ENCODE measurements around the gene TCF20. TPM values are rescaled to one million over a fixed set of nuclear protein-coding genes. Genes with fewer than 3 reads are reported as not detected.
A peak's percentile ranks its signal among the peaks of the same experiment; 100 is the strongest.

TCF20 gene
- polyA plus RNA-seq, 3 donors, result 0.67 to 11.1 (median 0.99) TPM

- no peak for DNase-seq
- H4K20me1 ChIP-seq (ENCODE audit: insufficient read depth, low read length), result peaks cover 12% of the 10 kb centered on the region
- Mint-ChIP-seq H3K9me3 (no peaks in the 10 kb centered on the region), H3K4me3 (peak overlapping the region in 1 of 2 donors; percentile 6), H3K27ac (peak overlapping the region in 1 of 7 donors; percentile 33), H3K4me1 (peaks cover 15% of the 10 kb centered on the region), H3K36me3 (no peaks in the 10 kb centered on the region), H3K27me3 (ENCODE audit: low read depth in 3 of 3) (peaks cover 9 to 23% (median 11%) of the 10 kb centered on the region in 3 donors)
- H3K4me2 ChIP-seq (replicated peaks; ENCODE audit: extremely low read depth, low read length, poor library complexity, severe bottlenecking), result no peak overlapping the region
- no peak overlapping the region for H3K27ac ChIP-seq (ENCODE audit: low read depth in 1 of 2, low read length in 2 of 2)
- peaks cover 15 to 25% of the 10 kb centered on the region in 2 donors for H3K4me1 ChIP-seq (ENCODE audit: control insufficient read depth in 1 of 2, insufficient read depth in 2 of 2, low read length in 2 of 2)
- H3K79me2 ChIP-seq (ENCODE audit: insufficient read depth, low read length), result peaks cover 12% of the 10 kb centered on the region
- H3K9me3 ChIP-seq (replicated peaks in 1 of 2; ENCODE audit: control insufficient read depth in 1 of 2, insufficient read depth in 1 of 2, low read length in 2 of 2), result no peaks in the 10 kb centered on the region
- no peak overlapping the region for H3K4me3 ChIP-seq (replicated peaks in 1 of 3; ENCODE audit: low read depth in 2 of 3, low read length in 3 of 3)
- 90% methylated on average over 11 of the region's 13 CpGs for WGBS (ENCODE audit: insufficient coverage)
- intact Hi-C loops (cut with micrococcal nuclease), result loop anchor here (10.0 kb wide), 1 partner anchor 161 kb away; the partner anchor contains the start of gene NFAM1 (in 2 of the 2)
- H3K36me3 ChIP-seq (replicated peaks in 1 of 2; ENCODE audit: control insufficient read depth in 1 of 2, insufficient read depth in 2 of 2, low read length in 2 of 2), result no peaks in the 10 kb centered on the region
- H3K27me3 ChIP-seq (ENCODE audit: control insufficient read depth in 2 of 2, insufficient read depth in 2 of 2, low read length in 2 of 2), result no peaks in the 10 kb centered on the region
- no peak for TF ChIP-seq CTCF (IDR thresholded peaks at IDR 0.05)
- H2AFZ ChIP-seq (ENCODE audit: insufficient read depth, low read depth, low read length, poor library complexity, severe bottlenecking), result no peak overlapping the region
- no peak overlapping the region for H3K9ac ChIP-seq (ENCODE audit: insufficient read depth, low read length, poor library complexity, severe bottlenecking)
Measured at GRCh38 chr22:42273855-42274451, 3.5 kb upstream of the TCF20 start.

- H3K27me3 Mint-ChIP-seq (ENCODE audit: low read depth in 3 of 3), result peaks cover 4 to 15% (median 9%) of the 10 kb centered on the region in 3 donors
- H2AFZ ChIP-seq (ENCODE audit: insufficient read depth, low read depth, low read length, poor library complexity, severe bottlenecking), result peak overlapping the region; percentile 13
- no peaks in the 10 kb centered on the region for H3K9me3 ChIP-seq (replicated peaks in 1 of 2; ENCODE audit: control insufficient read depth in 1 of 2, insufficient read depth in 1 of 2, low read length in 2 of 2)
- no peak overlapping the region for H3K4me2 ChIP-seq (replicated peaks; ENCODE audit: extremely low read depth, low read length, poor library complexity, severe bottlenecking)
- H3K27me3 ChIP-seq (ENCODE audit: control insufficient read depth in 2 of 2, insufficient read depth in 2 of 2, low read length in 2 of 2), result no peaks in the 10 kb centered on the region
- H3K27ac ChIP-seq (ENCODE audit: low read depth in 1 of 2, low read length in 2 of 2), result no peak overlapping the region
- peaks cover 26% of the 10 kb centered on the region for H3K79me2 ChIP-seq (ENCODE audit: insufficient read depth, low read length)
- 100% methylated on average over 3 of the region's 10 CpGs for WGBS (ENCODE audit: insufficient coverage)
- peak overlapping the region in 1 of 2 donors; percentile 9 for H3K4me3 Mint-ChIP-seq
- no peak for TF ChIP-seq CTCF (IDR thresholded peaks at IDR 0.05)
- peak in 2 of 3 donors; percentile 21 to 35 for DNase-seq
- peak overlapping the region in 2 of 7 donors; percentile 36 to 62 for H3K27ac Mint-ChIP-seq
- intact Hi-C loops (cut with micrococcal nuclease), result loop anchor here (10.0 kb wide), 1 partner anchor 162 kb away; the partner anchor contains the start of gene NFAM1 (in 2 of the 2)
- H3K4me1 ChIP-seq (ENCODE audit: control insufficient read depth in 1 of 2, insufficient read depth in 2 of 2, low read length in 2 of 2), result peaks cover 20 to 34% of the 10 kb centered on the region in 2 donors
- no peaks in the 10 kb centered on the region for H3K9me3 Mint-ChIP-seq
- no peak overlapping the region for H3K9ac ChIP-seq (ENCODE audit: insufficient read depth, low read length, poor library complexity, severe bottlenecking)
- peaks cover 22% of the 10 kb centered on the region for H3K4me1 Mint-ChIP-seq
- no peak overlapping the region for H3K4me3 ChIP-seq (replicated peaks in 1 of 3; ENCODE audit: low read depth in 2 of 3, low read length in 3 of 3)
- H3K36me3 ChIP-seq (replicated peaks in 1 of 2; ENCODE audit: control insufficient read depth in 1 of 2, insufficient read depth in 2 of 2, low read length in 2 of 2), result no peaks in the 10 kb centered on the region
- peaks cover 27% of the 10 kb centered on the region for H4K20me1 ChIP-seq (ENCODE audit: insufficient read depth, low read length)
- H3K36me3 Mint-ChIP-seq, result peaks cover 2 to 3% of the 10 kb centered on the region in 2 donors
Measured at GRCh38 chr22:42272431-42272999, 2.1 kb upstream of the TCF20 start.
